ENCODE results near the gene NTRK2.

NTRK2 gene

DNA sequence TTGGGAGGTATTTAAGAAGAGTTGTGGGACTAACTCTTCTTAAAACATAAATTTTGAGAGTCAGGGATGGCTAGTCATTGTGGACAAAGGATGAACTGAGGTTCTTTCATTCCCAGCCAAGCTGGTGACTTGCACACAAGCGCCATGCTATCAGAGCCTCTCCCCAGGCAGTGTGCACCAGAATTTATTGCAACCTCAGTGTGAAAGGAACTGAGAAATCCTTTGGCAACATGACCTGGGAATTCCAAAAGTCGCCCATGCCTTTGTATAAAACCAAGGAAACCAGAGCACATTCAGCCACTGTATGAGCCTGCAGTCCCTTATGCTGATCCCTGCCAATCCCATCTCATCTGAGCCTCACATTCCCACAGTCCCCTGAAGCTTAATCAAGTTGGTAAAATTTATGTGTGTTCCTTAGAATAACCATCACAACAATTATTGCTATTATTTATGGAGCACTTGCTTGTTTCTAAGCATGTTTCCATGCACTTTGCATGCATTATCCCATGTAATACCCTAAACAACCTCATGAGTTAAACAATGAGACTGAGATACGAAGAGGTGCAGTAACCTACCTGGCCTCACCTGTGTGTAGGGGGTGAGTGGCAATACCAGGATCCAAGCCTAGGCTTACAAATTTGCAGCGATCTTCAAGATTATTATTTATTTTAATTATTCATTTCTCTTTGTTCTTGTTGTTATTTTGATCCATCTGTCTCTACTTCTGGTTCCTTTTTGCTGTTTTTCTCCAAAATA is 116.4 kb downstream of the NTRK2 start:
- no peak for DNase-seq

DNA sequence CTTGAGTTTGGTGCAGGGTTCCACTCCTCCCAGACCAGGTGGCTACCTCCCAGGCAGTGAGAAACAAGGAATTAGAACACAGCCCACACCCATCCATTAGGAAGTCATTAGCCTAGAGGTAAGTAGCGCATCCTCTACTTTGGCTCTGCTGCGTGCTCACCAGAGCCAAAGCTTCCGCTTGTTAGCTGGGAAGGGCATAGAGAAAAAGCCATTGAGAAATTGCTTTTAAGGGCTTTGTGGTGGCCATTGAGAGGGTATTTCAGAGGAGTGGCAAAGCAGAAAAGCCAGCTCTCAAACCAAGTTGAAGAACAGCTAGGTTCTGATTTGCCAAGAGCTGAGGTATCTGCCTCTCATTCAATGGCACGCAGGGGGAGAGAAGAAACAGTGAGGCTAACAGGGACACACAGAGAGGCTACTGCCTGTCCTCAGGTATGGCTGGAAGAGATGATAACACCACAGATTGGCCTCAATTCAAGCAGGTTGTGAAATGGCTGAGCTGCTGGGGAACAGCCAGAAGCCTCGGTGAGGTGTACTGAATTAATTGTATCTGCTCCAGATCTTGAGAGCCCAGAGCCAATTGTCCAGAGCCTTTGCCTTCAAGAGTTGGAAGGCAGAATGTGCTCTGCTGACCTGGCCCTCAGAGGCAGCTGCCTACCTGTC is 119.4 kb downstream of the NTRK2 start:
- DNase-seq, result no peak

DNA sequence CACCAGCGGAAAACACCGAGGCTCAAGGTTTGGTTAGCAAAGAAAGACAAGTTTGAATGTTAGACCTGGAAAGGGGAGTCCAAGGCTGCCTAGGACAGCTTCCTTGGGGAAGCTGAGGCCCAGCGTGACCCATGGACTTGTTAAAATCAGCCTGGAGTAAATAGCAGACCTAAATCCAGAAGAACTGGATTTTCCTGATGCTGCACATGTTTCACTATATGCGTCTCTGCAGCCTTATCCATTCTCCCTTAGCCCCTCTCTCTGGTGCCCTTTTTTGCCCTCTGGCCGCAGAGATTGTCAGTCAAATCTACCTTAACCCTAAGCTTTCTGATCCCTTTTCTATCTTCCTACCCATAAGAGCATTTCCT is 119.9 kb downstream of the NTRK2 start:
- no peak for DNase-seq

DNA sequence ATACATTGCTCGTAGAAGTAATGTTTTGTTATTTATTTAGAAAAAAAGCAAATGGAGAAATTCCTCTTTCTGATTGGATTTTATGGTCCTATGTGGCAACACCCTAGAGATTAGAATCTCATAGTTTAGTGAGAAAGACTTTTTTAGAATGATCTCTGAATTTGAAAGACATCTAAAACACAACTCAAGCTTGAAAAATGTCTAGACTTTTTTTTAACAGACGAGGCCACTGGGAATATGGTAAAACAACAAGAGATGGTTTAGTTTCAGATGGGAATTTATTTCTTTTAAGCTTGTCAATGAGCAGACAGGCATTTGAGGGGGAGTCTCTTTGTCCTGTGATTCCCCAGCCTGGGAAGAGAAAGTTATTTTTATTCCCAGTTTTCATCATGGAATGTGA is 122.1 kb downstream of the NTRK2 start:
- DNase-seq, result no peak

DNA sequence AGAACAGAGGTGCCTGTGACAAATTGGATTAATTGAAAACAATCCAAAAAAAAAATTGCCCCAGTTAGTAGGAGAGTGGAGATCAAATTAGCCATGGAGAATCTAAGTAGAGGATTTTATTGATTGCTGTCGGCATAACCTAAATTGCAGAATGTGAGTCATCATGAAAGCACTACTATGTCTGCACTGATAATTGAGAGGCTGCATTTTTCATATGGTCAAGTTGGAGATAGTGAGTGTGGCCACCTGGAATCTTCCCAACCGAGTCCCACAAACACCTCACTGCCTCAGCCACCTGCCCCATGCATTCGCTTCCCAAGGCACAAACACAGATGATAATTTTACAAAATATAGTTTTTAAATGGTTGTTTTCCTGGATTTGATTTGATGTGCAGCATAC is 123.7 kb downstream of the NTRK2 start:
- DNase-seq, result no peak

DNA sequence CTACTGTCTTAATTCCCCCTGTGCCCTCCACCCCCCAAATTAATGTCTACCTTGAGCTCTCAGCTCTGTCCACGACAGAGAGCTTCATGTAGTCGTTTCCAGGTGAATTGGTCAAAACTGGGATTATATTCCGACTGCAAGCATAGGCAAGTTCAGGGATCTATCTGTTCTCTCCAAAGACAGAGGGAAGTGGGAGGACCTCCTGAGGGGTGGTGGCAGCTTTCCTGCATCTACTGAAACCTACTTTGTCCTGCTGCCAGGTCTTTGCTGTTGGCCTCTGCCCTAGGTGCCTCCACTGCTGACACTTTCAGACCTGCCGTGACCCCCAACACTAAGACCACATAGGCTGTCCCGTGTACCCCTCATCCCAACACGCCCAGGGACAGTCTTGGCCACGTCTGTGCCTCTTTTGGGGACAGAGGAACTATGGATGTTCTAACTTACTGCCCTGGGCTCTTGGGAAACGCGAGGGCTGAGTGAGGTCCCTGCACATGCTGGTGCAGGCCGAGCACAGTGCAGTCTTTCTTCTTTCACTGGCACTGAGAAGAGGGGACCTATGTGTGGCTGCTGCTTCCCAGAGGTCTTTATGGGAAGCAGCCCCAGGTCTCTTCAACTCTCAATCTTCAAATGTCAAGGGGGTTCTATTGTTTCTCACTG is 125.6 kb downstream of the NTRK2 start:
- DNase-seq, result no peak

DNA sequence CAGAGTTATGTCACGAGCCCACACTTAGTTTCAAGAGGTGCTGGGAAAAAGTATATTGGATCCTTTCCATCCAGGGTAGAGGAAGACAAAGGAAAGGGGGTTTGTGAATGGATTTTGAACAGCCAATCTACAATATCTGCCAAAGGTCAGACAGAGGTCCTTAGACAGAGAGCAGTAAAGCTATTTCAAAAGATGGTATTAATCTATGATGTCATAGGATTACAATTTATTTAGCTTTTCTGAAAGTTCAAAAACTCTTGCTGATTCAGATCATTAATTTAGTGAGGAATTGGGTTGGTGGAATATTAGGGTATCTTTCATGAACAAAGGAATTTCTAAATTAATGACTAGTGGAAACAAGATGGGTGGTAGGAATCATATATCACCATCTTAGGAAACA is 126.9 kb downstream of the NTRK2 start:
- DNase-seq, result no peak

DNA sequence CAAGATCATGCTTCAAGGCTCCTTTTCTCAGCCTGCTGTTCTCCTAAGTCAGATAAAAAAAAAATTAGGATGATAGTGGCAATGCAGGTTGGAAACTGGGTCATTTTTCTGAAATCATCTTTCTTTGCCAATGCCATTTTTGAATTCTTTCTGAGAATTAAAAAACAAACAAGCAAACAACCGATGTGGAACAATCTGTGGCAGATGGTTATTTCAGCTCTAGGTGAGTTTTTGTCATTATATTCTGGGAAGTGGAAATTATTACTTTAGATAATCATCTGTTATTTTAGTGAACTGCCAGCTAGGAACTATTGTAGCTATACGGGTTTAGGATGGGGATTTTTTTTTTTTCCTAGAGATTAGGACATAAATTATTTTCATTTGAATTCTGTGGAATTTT is 129.7 kb downstream of the NTRK2 start:
- DNase-seq, result no peak

DNA sequence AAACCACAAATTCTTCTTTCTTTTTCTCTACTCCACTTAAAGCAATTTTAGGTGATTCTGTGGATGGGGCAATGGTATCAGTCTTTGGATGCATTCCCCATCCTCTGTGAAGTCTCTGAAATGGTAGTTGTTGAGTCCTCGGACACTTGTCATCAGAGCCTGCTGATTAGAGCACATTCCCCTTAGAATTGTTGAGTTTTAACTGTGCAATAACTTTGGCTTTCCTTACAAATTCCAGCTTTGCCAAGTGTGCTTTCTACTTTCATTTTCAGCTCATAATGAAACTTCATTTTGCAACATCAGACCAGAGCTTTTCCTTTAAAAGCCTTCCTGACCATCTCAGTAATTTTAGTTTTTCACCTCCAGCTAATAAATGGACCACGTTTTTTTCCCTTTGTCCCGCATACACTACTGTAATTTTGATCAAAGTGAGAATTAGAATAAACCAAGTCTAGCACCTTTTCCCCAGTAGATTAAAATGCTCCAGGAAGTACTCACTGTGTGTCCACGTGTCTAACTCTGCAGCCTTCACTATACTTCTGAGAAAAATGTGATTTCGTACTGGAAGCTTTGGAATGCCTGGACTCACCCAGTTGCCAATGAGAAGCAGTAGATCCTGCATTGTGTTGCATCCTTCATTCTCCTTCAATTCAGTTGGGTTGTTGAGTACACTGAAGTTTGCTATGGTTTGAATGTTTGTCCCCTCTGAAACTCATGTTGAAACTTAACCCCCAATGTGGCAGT is 135.6 kb downstream of the NTRK2 start:
- DNase-seq, result no peak

DNA sequence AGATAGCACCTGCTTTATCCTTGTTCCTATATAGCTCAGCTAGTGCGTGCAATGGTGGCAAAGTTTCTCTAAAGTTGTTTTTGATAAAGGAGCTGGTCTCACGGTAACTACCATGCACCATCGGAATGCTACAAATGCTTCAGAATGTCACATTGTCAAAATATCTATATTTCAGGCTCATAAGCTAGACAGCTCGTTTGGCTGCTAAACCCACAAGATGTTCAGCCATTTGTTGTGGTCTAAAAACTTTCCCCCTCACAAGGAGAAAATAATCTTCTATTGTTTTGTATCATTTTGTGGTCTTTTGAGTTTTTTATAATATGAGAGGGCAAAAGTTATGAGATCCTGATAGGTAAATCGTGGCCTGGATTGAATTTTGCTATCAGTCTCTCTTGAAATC is 137.9 kb downstream of the NTRK2 start:
- DNase-seq, result no peak

DNA sequence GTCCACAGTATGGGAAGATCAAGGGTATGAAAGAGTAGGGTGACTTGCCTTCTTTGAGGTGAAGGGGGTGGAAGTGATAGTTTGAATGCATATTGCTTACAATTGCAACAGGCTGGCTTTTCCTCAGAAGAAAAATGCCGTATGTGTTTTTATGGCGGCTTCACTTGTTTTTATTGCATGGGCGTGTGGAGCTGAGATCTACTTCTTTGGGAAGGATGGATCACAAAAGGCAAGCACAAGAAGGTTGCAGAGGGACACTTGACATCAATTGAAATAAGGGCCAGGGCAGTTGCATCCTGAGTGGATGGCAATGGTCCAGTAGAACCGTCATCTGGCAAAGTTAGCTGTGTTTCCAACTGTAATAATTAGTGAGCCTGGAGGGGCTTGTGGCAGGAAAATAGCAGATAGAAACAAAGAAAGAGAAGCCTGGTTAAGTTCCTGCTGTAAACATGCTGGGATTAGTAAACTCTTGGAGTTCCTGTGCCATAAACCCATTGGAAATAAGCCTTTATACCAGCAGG is 138.4 kb downstream of the NTRK2 start:
- no peak for DNase-seq

DNA sequence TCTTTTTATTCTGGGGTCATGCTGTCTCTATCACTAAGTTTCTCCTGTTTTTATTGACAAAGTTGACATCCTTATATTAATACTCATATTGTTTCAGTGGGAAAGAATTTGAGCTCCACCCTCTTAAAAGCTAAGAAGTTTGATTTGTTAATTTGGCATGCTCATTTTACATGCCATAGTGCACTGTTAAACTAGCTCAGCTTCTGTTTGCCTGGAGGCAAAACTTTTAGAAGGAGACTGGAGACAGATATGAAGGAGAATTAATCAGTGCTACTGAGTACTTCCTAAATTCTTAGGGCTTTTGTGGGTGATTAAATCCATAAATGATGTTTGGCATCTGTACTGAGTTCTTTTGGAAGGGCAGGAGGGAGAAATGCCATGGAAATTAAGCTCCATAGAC is 138.9 kb downstream of the NTRK2 start:
- no peak for DNase-seq

DNA sequence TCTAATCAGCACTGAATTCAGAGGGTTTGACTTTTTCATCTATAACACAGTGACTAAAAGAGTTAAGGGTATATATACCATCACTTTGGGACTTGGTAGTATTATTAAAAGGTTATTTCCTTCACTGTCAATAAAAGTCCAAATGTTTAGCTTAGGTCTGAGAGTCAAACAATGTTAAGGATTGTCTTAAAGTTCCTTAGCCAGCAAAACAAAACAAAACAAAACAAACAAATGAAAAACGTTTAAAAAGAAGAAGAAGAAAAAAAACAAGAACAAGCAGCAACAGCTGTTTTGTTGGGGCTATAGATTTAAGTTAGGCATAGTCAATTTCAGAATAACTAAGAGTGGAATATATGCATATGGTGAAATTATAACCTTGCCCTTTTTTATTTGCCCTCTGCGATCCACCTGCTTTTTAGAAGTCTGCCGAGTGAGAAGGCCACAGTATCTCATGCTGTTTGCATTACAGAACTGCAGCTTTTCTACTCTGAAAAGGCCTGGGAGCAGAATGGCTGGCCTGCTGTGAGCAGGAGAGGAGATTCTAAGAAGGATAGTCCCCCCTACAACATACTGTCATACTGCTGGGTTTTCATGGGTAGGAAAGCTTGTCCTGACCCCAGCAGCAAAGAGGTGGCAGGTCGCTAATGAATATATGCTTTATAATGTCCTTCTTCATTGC is 141.7 kb downstream of the NTRK2 start:
- no peak for DNase-seq

DNA sequence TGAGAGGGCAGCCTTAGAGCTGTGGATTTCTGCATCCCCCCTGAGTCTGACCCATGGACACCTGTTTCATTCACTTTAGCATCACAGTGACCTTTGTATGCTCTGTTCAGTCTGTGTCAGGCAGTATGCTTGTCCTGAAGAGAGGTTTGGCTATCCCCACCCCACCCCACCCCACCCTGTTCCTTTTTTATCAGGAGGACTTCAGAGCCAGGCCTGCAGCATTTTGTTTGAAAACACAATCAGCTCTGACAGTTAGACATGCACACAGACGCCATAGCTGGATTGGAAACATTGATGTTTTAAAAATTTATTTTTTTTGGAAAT is 142.2 kb downstream of the NTRK2 start:
- no peak for DNase-seq

DNA sequence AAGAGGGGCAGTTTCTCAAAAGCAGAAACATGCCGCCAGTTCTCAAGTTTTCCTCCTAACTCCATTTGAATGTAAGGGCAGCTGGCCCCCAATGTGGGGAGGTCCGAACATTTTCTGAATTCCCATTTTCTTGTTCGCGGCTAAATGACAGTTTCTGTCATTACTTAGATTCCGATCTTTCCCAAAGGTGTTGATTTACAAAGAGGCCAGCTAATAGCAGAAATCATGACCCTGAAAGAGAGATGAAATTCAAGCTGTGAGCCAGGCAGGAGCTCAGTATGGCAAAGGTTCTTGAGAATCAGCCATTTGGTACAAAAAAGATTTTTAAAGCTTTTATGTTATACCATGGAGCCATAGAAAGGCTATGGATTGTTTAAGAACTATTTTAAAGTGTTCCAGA is 142.8 kb downstream of the NTRK2 start:
- no peak for DNase-seq

DNA sequence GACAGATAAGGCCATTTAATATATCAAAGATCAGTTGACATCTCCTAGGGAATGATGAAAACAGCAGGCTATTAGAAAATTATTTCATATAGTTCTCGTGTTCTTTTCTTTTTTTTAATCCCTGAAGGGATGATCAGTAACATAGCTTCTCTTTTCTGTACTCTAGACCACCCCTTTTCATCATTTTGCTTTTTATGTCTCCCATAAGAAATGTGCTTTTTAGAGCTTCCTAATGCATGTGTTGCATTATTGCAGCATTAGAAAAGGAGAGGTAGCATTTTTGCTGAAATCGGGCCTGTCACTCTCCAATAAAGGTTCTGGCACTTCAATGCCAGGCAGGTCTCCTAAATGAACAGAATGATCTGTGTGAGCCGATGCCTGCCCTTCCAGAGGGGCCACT is 143.3 kb downstream of the NTRK2 start:
- DNase-seq, result no peak

DNA sequence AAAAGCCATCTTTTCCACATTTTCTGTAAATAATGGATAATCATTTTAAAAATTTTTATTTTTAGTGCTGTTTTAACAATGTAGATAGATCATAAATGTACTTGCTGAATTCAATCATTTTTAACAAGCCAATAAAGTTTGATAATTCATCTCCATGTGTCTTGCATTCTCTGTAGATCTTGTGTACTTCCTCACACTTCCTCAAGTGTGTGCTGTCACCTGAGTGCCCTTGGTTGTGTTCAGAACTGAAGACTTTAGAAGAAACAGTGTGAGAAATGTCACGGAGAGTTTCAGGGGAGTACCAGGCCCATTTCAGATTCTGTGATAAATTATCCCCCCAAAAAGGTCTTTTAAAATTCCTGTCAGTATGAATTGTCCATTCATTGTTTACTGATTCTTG is 146.0 kb downstream of the NTRK2 start:
- no peak for DNase-seq

DNA sequence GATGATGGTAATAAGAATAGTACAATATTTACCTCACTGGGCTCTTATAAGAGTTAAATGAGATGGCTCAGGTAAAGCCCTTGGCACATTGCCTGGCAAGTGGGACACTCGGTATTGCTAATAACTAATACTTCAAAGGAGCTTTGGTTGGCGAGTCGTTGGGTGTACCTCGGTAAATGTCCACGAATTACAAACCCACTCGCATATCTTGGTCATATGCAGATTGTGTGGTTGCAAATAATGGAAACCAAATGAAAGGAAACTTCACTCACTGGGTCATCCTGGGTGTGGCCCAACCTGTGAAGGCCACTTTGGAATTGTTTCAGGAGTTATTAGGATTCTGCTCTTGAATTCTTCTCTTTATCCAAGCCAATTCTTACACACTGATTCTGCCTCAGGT is 147.5 kb downstream of the NTRK2 start:
- DNase-seq, result no peak

DNA sequence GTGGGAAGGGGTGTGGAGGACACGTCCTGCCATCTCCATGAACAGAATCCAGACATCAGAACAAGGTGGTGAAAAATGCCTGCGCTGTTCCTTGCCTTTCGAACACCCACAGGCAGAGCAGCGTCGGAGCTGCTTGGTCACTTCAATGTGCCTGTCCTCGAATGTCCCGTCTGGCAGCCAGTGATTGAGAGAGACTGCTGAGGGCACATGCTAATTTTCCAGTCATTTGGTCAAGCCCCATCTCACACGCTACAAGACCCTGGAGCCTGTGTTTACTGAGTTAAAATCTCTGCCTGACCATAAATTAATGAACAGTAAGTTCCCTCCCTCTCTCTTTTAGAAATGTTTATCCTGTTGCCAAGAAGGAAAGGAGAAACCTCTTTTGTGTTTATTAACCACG is 149.3 kb downstream of the NTRK2 start:
- DNase-seq, result no peak

DNA sequence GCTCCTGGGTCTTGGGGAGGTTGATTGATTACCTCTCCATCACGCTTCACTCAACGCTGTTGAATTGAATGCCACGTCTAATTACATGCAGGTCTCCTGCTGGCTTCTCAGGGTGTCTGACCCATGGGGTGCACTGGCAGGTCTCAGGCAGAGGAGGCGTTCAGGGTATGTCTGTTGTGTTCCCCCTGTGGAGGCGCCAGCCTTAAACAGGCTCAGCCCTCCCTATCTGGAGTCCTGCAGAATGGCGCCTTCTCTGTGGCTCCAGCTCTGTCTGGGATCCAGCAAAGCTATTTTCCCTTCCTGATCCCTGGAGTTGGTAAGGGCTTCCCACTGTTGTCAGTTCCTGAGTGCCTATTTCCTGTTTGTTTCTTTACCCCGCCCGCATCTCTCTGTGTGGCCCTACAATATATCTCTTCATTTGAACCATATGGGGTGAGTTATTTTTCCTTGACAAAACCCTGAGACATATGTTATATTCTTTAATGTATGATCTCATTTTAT is 150.0 kb downstream of the NTRK2 start:
- DNase-seq, result no peak

DNA sequence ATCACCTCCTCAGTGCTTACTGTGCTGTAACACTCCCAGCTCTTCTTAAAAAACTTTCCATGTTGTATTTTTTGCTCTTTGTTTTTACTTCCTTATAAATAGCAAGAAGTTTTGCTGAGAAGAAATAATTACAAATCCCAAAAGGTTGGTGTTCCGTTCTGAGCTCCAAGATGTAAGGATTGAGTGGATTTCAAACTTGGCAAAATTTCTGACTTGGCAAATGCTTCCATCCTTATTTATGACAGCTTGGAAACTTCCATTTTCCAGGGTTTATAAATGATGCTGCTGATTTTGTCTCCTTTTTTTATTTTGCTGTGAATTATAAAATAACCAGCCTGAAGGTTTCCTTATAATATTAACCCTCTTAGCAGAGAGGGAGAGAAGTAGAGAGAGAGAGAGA is 151.9 kb downstream of the NTRK2 start:
- DNase-seq, result no peak

DNA sequence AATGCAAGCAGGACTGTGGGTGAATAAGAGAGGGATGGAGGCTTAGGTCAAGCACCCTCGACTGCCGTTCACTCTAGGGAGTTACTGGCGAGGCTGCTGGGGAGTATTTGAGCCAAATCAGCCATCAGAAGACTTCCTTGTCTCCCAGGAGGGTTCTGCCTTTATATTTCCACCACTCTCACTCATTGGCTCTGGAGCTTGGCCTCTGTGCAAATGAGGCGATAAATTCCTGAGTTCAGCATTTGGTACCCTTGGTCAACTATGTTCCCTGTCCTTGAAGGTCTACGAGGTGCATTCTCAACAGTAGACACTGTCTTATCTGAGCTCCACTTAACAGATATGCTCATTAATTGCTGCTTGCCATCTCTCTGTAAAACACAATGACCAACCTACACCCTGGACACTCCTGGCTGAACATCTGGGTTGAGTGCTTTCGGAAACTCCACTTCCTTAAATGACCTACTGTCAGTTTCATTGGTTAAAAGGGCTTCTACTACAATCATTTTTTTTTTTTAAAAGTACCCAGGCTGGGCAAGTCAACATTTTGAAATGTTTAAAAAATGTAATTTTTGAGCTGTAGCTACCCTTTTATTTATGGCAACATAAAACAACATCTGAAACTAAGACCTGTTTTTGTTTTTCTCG is 153.2 kb downstream of the NTRK2 start:
- DNase-seq, result no peak

Data from CD4-positive, alpha-beta T cell treated with Interleukin-12 subunit alpha and Interleukin-12 subunit beta, for 1 hour (primary cell).